Activated CD8-positive, alpha-beta memory T cell treated with anti-CD3 and anti-CD28 coated beads, Interleukin-2, amount 50 U/mL, for 1 hour (primary cell): ENCODE results near the gene RTEL1.

Experiments
- DNase-seq: peaks from one replicate; pipeline ENCODE4 v3.0.0-alpha.2; 2020; ENCODE audit errors: extremely low read depth

The RTEL1 gene

GRCh38 chr20:63697868-63698545, 39.9 kb downstream of the RTEL1 start:
- no peak for DNase-seq

GRCh38 chr20:63698739-63699465, 40.8 kb downstream of the RTEL1 start:
- no peak for DNase-seq

GRCh38 chr20:63699466-63700198, 41.5 kb downstream of the RTEL1 start:
- DNase-seq = no peak

GRCh38 chr20:63700199-63701050, 42.3 kb downstream of the RTEL1 start:
- DNase-seq = no peak

GRCh38 chr20:63701051-63701328, 42.9 kb downstream of the RTEL1 start:
- no peak for DNase-seq

GRCh38 chr20:63701329-63702035, 43.4 kb downstream of the RTEL1 start:
- no peak for DNase-seq

- DNase-seq = no peak
Observed at GRCh38 chr20:63702036-63702665, 44.0 kb downstream of the RTEL1 start.

GRCh38 chr20:63702751-63703470, 44.8 kb downstream of the RTEL1 start:
- no peak for DNase-seq

- DNase-seq = no peak
Observed at GRCh38 chr20:63703471-63703975, 45.4 kb downstream of the RTEL1 start.

- DNase-seq = no peak
Observed at GRCh38 chr20:63703976-63704748, 46.0 kb downstream of the RTEL1 start.

GRCh38 chr20:63704749-63705117, 46.6 kb downstream of the RTEL1 start:
- DNase-seq = no peak

- no peak for DNase-seq
Observed at GRCh38 chr20:63705232-63706026, 47.3 kb downstream of the RTEL1 start.

GRCh38 chr20:63706027-63706695, 48.0 kb downstream of the RTEL1 start:
- DNase-seq = no peak

- no peak for DNase-seq
Observed at GRCh38 chr20:63706852-63707557, 48.9 kb downstream of the RTEL1 start.

- peak; percentile 50 for DNase-seq
Observed at GRCh38 chr20:63707558-63708300, 49.6 kb downstream of the RTEL1 start, which contains the start of the genes ARFRP1 and ZGPAT. Gene ARFRP1, minus strand, starts transcription at chr20:63707976. Its CDS starts 885 bp downstream, at chr20:63707091. Gene ZGPAT, plus strand, starts transcription at chr20:63708039. Its CDS starts 542 bp downstream, at chr20:63708581.
